CD4-positive, alpha-beta memory T cell (primary cell): Measurements from ENCODE around the gene VWA3B. TPM values are rescaled to one million over a fixed set of nuclear protein-coding genes. Genes with fewer than 3 reads are reported as not detected.

Experiments
- CTCF ChIA-PET: fragments of 350-600 bp; sonication (Branson Sonifier 250); formaldehyde crosslinking; loops from one replicate; lab custom pipeline; 2021; ENCODE audit warnings: inconsistent platforms; ENCODE audit not compliant: partially characterized antibody; lab: Charles Lee
- POLR2A ChIA-PET: fragments of 350-600 bp; sonication (Branson Sonifier 250); formaldehyde crosslinking; loops from one replicate; lab custom pipeline; 2021; ENCODE audit not compliant: partially characterized antibody; lab: Charles Lee
- DNase-seq, 5 donors: peaks; one replicate each; pipeline versions ENCODE4 v3.0.0 to v3.0.0-alpha.2; 2020 to 2022; ENCODE audit warnings: mixed read lengths in 1 of 5
- H3K27ac ChIP-seq: one replicate; pipeline ENCODE4 v1.7.0; 2013; ENCODE audit warnings: low read depth, low read length
- H3K27me3 ChIP-seq: 2 replicates; pipeline ENCODE4 v1.7.0; 2013; ENCODE audit warnings: mild to moderate bottlenecking, low read length, moderate library complexity; ENCODE audit not compliant: insufficient read depth
- H3K36me3 ChIP-seq: 2 replicates; pipeline ENCODE4 v1.7.0; 2013; ENCODE audit warnings: mild to moderate bottlenecking, low read length, moderate library complexity; ENCODE audit not compliant: insufficient read depth
- H3K4me1 ChIP-seq: 2 replicates; pipeline ENCODE4 v1.7.0; 2013; ENCODE audit warnings: mild to moderate bottlenecking, low read length, moderate library complexity; ENCODE audit not compliant: insufficient read depth
- H3K4me3 ChIP-seq, 2 donors: one replicate each; pipeline ENCODE4 v1.7.0; 2013; ENCODE audit warnings: low read length in 2 of 2, mild to moderate bottlenecking in 1 of 2
- H3K9me3 ChIP-seq, 2 donors: one replicate each; pipeline ENCODE4 v1.7.0; 2013; ENCODE audit warnings: low read length in 2 of 2, control low read depth in 1 of 2; ENCODE audit not compliant: control insufficient read depth in 1 of 2
- H3K27ac Mint-ChIP-seq, 7 donors: one replicate each; pipeline ENCODE4 v1.8.0; 2020 to 2021; ENCODE audit warnings: mixed read lengths in 7 of 7, mild to moderate bottlenecking in 6 of 7, inconsistent platforms in 3 of 7, moderate library complexity in 3 of 7
- H3K27me3 Mint-ChIP-seq, 2 donors: one replicate each; pipeline ENCODE4 v1.8.0; 2020 to 2021; ENCODE audit warnings: mixed read lengths in 2 of 2
- H3K36me3 Mint-ChIP-seq, 2 donors: one replicate each; pipeline ENCODE4 v1.8.0; 2020 to 2021; ENCODE audit warnings: mixed read lengths in 2 of 2, inconsistent platforms in 1 of 2, mild to moderate bottlenecking in 1 of 2
- H3K4me1 Mint-ChIP-seq, 4 donors: one replicate each; pipeline ENCODE4 v1.8.0; 2020 to 2021; ENCODE audit warnings: mixed read lengths in 4 of 4, mild to moderate bottlenecking in 1 of 4
- H3K4me3 Mint-ChIP-seq, 8 donors: one replicate each; pipeline ENCODE4 v1.8.0; 2020 to 2021; ENCODE audit warnings: mixed read lengths in 8 of 8, mild to moderate bottlenecking in 7 of 8, moderate library complexity in 6 of 8, inconsistent platforms in 3 of 8
- H3K9me3 Mint-ChIP-seq, 8 donors: one replicate each; pipeline ENCODE4 v1.8.0; 2020 to 2021; ENCODE audit warnings: mixed read lengths in 8 of 8, mild to moderate bottlenecking in 5 of 8, inconsistent platforms in 3 of 8, moderate library complexity in 1 of 8
- intact Hi-C: fragments of 100-400 bp; cut with micrococcal nuclease; formaldehyde crosslinking; loops from one replicate; pipeline ENCODE4 v1.15.1; 2023
- polyA plus RNA-seq, 2 donors: library from polyadenylated mRNA; unstranded; fragments of 300-500 nt; fragmentation: Illumina TruSeq; gene quantifications; one replicate each; pipeline ENCODE4 v1.2.3, GENCODE V29; 2021
- total RNA-seq, 2 experiments: library from RNA; stranded (reverse); gene quantifications; one replicate each; pipeline ENCODE4 v1.2.3, GENCODE V29; 2021

Gene VWA3B
- total and polyA plus RNA-seq, 4 experiments from 2014 or later, result not detected

DNA sequence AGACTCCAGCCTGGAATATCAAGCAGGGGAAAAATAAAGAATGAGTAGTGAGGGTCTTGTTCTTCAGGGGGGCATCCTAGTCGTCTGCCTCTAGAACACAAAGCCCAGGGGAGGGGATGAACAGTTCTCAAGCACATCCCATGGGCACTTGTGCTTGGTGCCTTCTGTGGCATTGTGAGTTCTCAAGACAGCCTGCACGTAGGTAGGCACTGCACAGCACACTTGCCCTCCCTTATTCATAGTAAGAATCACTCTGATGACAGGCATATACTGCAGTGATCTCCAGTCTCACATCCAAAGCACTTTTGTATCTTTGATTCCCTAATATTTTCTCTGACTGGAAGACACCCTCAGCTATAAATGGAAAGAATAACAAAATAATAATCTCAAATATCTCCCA lies 154.6 kb downstream of the VWA3B start:
- no peak for DNase-seq
- Histone ChIP-seq H3K4me1 (no peaks in the 10 kb centered on the region), H3K9me3 (no peaks in the 10 kb centered on the region), H3K36me3 (no peaks in the 10 kb centered on the region), H3K27me3 (no peaks in the 10 kb centered on the region), H3K27ac (no peak overlapping the region), H3K4me3 (no peak overlapping the region)
- H3K4me1 Mint-ChIP-seq, result no peaks in the 10 kb centered on the region
- CTCF ChIA-PET, result no interaction called here
- POLR2A ChIA-PET, result no interaction called here
- no peak overlapping the region for H3K4me3 Mint-ChIP-seq
- no peak overlapping the region for H3K27ac Mint-ChIP-seq
- intact Hi-C loops, result no loop called here
- H3K36me3 Mint-ChIP-seq, result no peaks in the 10 kb centered on the region
- peaks cover 18 to 29% of the 10 kb centered on the region in 2 donors for H3K27me3 Mint-ChIP-seq
- H3K9me3 Mint-ChIP-seq, result no peaks in the 10 kb centered on the region

GRCh38 chr2:98242003-98242402 lies 155.0 kb downstream of the VWA3B start:
- Mint-ChIP-seq H3K4me1 (no peaks in the 10 kb centered on the region), H3K36me3 (no peaks in the 10 kb centered on the region), H3K27me3 (peaks cover 17 to 29% of the 10 kb centered on the region in 2 donors), H3K27ac (no peak overlapping the region), H3K4me3 (no peak overlapping the region), H3K9me3 (peaks cover 0 to 3% (median 0%) of the 10 kb centered on the region in 8 donors)
- H3K9me3 ChIP-seq, result no peaks in the 10 kb centered on the region
- H3K36me3 ChIP-seq, result no peaks in the 10 kb centered on the region
- no peak overlapping the region for H3K4me3 ChIP-seq
- intact Hi-C loops, result no loop called here
- no peak for DNase-seq
- no peaks in the 10 kb centered on the region for H3K27me3 ChIP-seq
- H3K27ac ChIP-seq, result no peak overlapping the region
- CTCF ChIA-PET, result no interaction called here
- no peaks in the 10 kb centered on the region for H3K4me1 ChIP-seq
- POLR2A ChIA-PET, result no interaction called here

GRCh38 chr2:98245491-98245890 lies 158.5 kb downstream of the VWA3B start:
- H3K9me3 Mint-ChIP-seq, result peaks cover 3 to 23% (median 15%) of the 10 kb centered on the region in 8 donors
- no peaks in the 10 kb centered on the region for H3K36me3 Mint-ChIP-seq
- no peak overlapping the region for H3K27ac ChIP-seq
- no peak overlapping the region for H3K4me3 Mint-ChIP-seq
- intact Hi-C loops, result no loop called here
- H3K4me1 Mint-ChIP-seq, result no peaks in the 10 kb centered on the region
- H3K27ac Mint-ChIP-seq, result no peak overlapping the region
- no peaks in the 10 kb centered on the region for H3K4me1 ChIP-seq
- H3K27me3 ChIP-seq, result no peaks in the 10 kb centered on the region
- ChIA-PET CTCF (no interaction called here), POLR2A (no interaction called here)
- peaks cover 9 to 28% of the 10 kb centered on the region in 2 donors for H3K27me3 Mint-ChIP-seq
- no peaks in the 10 kb centered on the region for H3K36me3 ChIP-seq
- no peak overlapping the region for H3K4me3 ChIP-seq
- no peaks in the 10 kb centered on the region for H3K9me3 ChIP-seq
- DNase-seq, result no peak

DNA sequence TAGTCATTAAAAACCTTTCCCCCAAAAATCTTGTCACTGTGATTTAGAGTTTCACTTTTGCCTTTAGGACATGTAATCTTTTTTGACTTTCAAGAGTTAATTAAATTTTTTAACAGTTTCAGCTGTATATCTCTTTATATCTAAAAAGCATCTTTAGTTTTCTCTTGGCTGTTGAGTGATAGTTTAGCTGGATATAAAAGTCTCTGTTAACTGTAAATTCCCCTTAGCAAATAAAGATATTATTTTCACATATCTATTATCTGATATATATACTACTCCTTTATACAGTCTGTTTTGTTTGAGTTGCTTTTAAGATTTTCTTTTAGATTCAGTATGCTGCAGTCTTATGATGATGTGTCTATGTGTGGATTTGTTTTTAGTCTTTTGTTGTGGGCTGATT lies 160.4 kb downstream of the VWA3B start:
- Histone ChIP-seq H3K36me3 (no peaks in the 10 kb centered on the region), H3K27ac (no peak overlapping the region), H3K9me3 (no peaks in the 10 kb centered on the region), H3K4me3 (no peak overlapping the region), H3K4me1 (no peaks in the 10 kb centered on the region), H3K27me3 (no peaks in the 10 kb centered on the region)
- Mint-ChIP-seq H3K27ac (no peak overlapping the region), H3K36me3 (no peaks in the 10 kb centered on the region), H3K4me3 (no peak overlapping the region), H3K27me3 (peaks cover 12 to 21% of the 10 kb centered on the region in 2 donors), H3K4me1 (no peaks in the 10 kb centered on the region), H3K9me3 (peaks cover 3 to 23% (median 15%) of the 10 kb centered on the region in 8 donors)
- DNase-seq, result no peak
- CTCF ChIA-PET, result no interaction called here
- intact Hi-C loops, result no loop called here
- POLR2A ChIA-PET, result no interaction called here

GRCh38 chr2:98252038-98252773 lies 165.2 kb downstream of the VWA3B start:
- ChIA-PET CTCF (no interaction called here), POLR2A (no interaction called here)
- H3K4me3 Mint-ChIP-seq, result no peak overlapping the region
- Histone ChIP-seq H3K27ac (no peak overlapping the region), H3K9me3 (no peaks in the 10 kb centered on the region), H3K36me3 (no peaks in the 10 kb centered on the region), H3K4me3 (no peak overlapping the region), H3K27me3 (no peaks in the 10 kb centered on the region), H3K4me1 (no peaks in the 10 kb centered on the region)
- H3K36me3 Mint-ChIP-seq, result no peaks in the 10 kb centered on the region
- H3K27me3 Mint-ChIP-seq, result peaks cover 12 to 16% of the 10 kb centered on the region in 2 donors
- no peaks in the 10 kb centered on the region for H3K4me1 Mint-ChIP-seq
- intact Hi-C loops, result no loop called here
- H3K27ac Mint-ChIP-seq, result no peak overlapping the region
- no peak for DNase-seq
- H3K9me3 Mint-ChIP-seq, result peaks cover 3 to 20% (median 12%) of the 10 kb centered on the region in 8 donors

- no peaks in the 10 kb centered on the region for H3K36me3 Mint-ChIP-seq
- Histone ChIP-seq H3K36me3 (no peaks in the 10 kb centered on the region), H3K27ac (no peak overlapping the region), H3K9me3 (no peaks in the 10 kb centered on the region), H3K4me3 (no peak overlapping the region), H3K4me1 (no peaks in the 10 kb centered on the region), H3K27me3 (no peaks in the 10 kb centered on the region)
- H3K4me3 Mint-ChIP-seq, result no peak overlapping the region
- DNase-seq, result no peak
- peaks cover 0 to 8% (median 3%) of the 10 kb centered on the region in 8 donors for H3K9me3 Mint-ChIP-seq
- ChIA-PET POLR2A (no interaction called here), CTCF (no interaction called here)
- H3K27ac Mint-ChIP-seq, result no peak overlapping the region
- H3K27me3 Mint-ChIP-seq, result peaks cover 10 to 16% of the 10 kb centered on the region in 2 donors
- intact Hi-C loops, result no loop called here
- H3K4me1 Mint-ChIP-seq, result no peaks in the 10 kb centered on the region
Observed at GRCh38 chr2:98253461-98254070, 166.6 kb downstream of the VWA3B start.

DNA sequence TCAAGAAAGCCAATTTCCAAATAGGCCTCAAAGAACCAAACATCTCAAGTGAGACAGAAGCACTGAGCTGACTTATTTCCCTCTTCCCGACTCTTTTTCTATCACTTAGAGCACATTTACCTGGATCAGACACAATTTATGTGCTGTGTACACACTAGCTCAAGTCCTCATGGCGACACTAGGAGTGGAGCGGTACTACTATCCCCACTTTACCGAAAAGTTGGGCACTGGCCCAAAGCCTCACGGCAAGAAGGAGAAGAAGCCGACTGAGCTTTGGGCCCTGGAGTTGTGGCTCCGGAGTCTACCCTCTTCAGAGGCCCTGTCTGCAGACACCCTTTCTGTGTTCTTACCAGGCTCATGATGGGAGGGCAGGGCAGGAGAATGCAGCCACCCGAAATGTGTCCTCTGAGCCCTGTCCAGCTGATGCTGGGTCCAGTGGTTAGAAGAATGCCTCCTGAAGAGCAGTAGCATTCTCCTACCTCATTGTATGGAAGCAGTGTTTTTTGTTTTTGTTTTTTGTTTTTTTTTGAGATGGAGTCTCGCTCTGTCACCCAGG lies 167.6 kb downstream of the VWA3B start:
- Histone ChIP-seq H3K27me3 (no peaks in the 10 kb centered on the region), H3K36me3 (no peaks in the 10 kb centered on the region), H3K27ac (no peak overlapping the region), H3K4me3 (no peak overlapping the region), H3K4me1 (no peaks in the 10 kb centered on the region), H3K9me3 (no peaks in the 10 kb centered on the region)
- intact Hi-C loops, result no loop called here
- peaks cover 8 to 21% of the 10 kb centered on the region in 2 donors for H3K27me3 Mint-ChIP-seq
- DNase-seq, result no peak
- ChIA-PET CTCF (interaction anchor here (0.9 kb wide), 1 partner anchor 16 kb away, joined by 3 read pairs; no protein-coding TSS in a partner anchor), POLR2A (interaction anchor here (0.6 kb wide), 1 partner anchor 129 kb away, joined by 3 read pairs; no protein-coding TSS in a partner anchor)
- H3K36me3 Mint-ChIP-seq, result no peaks in the 10 kb centered on the region
- peaks cover 0 to 5% (median 0%) of the 10 kb centered on the region in 8 donors for H3K9me3 Mint-ChIP-seq
- H3K27ac Mint-ChIP-seq, result no peak overlapping the region
- H3K4me1 Mint-ChIP-seq, result no peaks in the 10 kb centered on the region
- no peak overlapping the region for H3K4me3 Mint-ChIP-seq
